ENCODE results near the gene PRMT7. TPM values are rescaled to one million over a fixed set of nuclear protein-coding genes. Genes with fewer than 3 reads are reported as not detected.

Gene PRMT7
- total RNA-seq, 2 experiments from 2014 or later = 80.4 to 85.1 TPM

DNA sequence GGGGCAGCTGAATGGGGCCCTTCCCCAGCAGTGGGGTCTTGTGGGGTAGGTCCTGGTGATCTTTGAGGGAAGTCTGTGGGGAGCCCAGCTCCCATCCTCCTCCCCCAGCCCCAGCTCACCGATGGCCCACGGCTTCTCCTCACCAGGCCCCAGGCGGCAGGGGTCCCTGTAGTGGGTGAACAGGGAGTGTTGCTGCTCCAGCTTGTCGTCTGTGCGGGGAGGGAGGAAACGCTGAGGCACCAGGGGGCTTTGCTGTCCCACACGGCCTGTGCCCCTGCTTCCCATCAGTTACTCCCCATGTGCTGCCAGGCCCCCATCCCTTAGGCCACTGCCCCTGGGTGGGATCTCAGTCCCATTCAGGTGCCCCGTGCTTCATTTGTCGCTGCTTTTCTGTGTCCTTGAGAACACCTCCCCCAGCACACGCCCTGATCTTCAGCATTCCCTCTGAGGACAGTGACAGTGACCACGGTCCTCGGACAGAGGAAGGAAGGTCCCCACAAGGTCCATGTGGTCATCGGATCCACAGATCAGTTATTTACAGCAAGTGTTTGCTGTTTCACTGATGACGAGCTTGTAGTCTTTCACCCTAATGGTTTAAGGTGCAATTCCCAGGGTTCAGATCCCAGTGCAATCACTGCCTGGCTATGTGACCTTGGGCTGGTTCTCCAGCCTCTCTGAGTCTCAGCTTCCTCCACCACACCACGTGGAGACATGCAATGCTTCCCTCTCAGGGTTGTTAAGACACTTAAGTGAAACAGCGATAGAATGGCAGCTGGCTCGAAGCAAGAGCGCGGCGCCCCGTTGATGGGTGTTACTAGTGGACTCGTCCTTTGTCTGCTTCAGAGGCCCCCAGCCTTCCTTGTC is 53.1 kb downstream of the PRMT7 start:
- ChIA-PET POLR2A (no interaction called here), CTCF (ENCODE audit: unreplicated experiment) (interaction anchor here (1.5 kb wide), 1 partner anchor 67 kb away, joined by 3 read pairs; no protein-coding TSS in a partner anchor)
- H3K79me2 ChIP-seq (ENCODE audit: insufficient read depth, low read depth, low read length) = no peaks in the 10 kb centered on the region
- no peak overlapping the region for H3K4me2 ChIP-seq (ENCODE audit: low read length)
- no peak overlapping the region for H2AFZ ChIP-seq (ENCODE audit: low read length)
- intact Hi-C loops (cut with micrococcal nuclease; ENCODE audit: unreplicated experiment) = no loop called here
- TF ChIP-seq EZH2phosphoT487 (IDR thresholded peaks at IDR 0.05; ENCODE audit: borderline replicate concordance, low read depth, low read length) (no peak), CTCF (conservative IDR thresholded peaks at IDR 0.05; ENCODE audit: low read length) (no peak)
- H3K9me2 ChIP-seq (ENCODE audit: insufficient read depth, low read length) = no peaks in the 10 kb centered on the region
- H3K36me3 ChIP-seq (ENCODE audit: insufficient read depth, low read length) = peaks cover 14% of the 10 kb centered on the region
- peaks cover 14% of the 10 kb centered on the region for H3K4me1 ChIP-seq (ENCODE audit: insufficient read depth, low read length, poor library complexity, severe bottlenecking)
- no peaks in the 10 kb centered on the region for H3K9me3 ChIP-seq (ENCODE audit: low read length)
- DNase-seq (ENCODE audit: low spot score) = no peak
- H3K27ac ChIP-seq (ENCODE audit: low read depth, low read length, poor library complexity, severe bottlenecking) = no peak overlapping the region
- no peaks in the 10 kb centered on the region for H4K20me1 ChIP-seq (ENCODE audit: insufficient read depth, low read length)
- H3K4me3 ChIP-seq (ENCODE audit: low read depth, low read length, poor library complexity, severe bottlenecking) = no peak overlapping the region
- BruUV-seq (replicated peaks) = no TSS peak

GRCh38 chr16:68364561-68364998 is 53.8 kb downstream of the PRMT7 start:
- Histone ChIP-seq H3K27ac (ENCODE audit: low read depth, low read length, poor library complexity, severe bottlenecking) (no peak overlapping the region), H3K4me2 (ENCODE audit: low read length) (no peak overlapping the region), H4K20me1 (ENCODE audit: insufficient read depth, low read length) (no peaks in the 10 kb centered on the region), H3K9me2 (ENCODE audit: insufficient read depth, low read length) (no peaks in the 10 kb centered on the region), H3K79me2 (ENCODE audit: insufficient read depth, low read depth, low read length) (no peaks in the 10 kb centered on the region), H3K4me1 (ENCODE audit: insufficient read depth, low read length, poor library complexity, severe bottlenecking) (peaks cover 19% of the 10 kb centered on the region), H2AFZ (ENCODE audit: low read length) (no peak overlapping the region), H3K4me3 (ENCODE audit: low read depth, low read length, poor library complexity, severe bottlenecking) (no peak overlapping the region), H3K9me3 (ENCODE audit: low read length) (no peaks in the 10 kb centered on the region), H3K36me3 (ENCODE audit: insufficient read depth, low read length) (peaks cover 8% of the 10 kb centered on the region; the same call in 1 of the 2 replicates)
- BruUV-seq (replicated peaks) = no TSS peak
- TF ChIP-seq CTCF (conservative IDR thresholded peaks at IDR 0.05; ENCODE audit: low read length) = peak; percentile 52
- no peak for TF ChIP-seq EZH2phosphoT487 (IDR thresholded peaks at IDR 0.05; ENCODE audit: borderline replicate concordance, low read depth, low read length)
- POLR2A ChIA-PET = no interaction called here
- intact Hi-C loops (cut with micrococcal nuclease; ENCODE audit: unreplicated experiment) = no loop called here
- CTCF ChIA-PET (ENCODE audit: unreplicated experiment) = interaction anchor here (1.5 kb wide), 1 partner anchor 67 kb away, joined by 3 read pairs; no protein-coding TSS in a partner anchor
- DNase-seq (ENCODE audit: low spot score) = no peak

Measured in OCI-LY7 (cell line).